Erythroblast (primary cell): ENCODE results near the gene MPRIP.

ENCODE experiments used
- DNase-seq, 2 experiments: peaks; one replicate each; lab custom pipeline; 2025; lab: John Stamatoyannopoulos, UW
- GATA1 ChIP-seq: IDR thresholded peaks from 2 replicates; pipeline ENCODE4 v1.6.1; 2011; ENCODE audit warnings: low read depth, mild to moderate bottlenecking, control low read depth, low read length, moderate library complexity
- POLR2A ChIP-seq: IDR thresholded peaks from 2 replicates; pipeline ENCODE4 v1.6.1; 2011; ENCODE audit warnings: mild to moderate bottlenecking, low read length

The MPRIP gene

DNA sequence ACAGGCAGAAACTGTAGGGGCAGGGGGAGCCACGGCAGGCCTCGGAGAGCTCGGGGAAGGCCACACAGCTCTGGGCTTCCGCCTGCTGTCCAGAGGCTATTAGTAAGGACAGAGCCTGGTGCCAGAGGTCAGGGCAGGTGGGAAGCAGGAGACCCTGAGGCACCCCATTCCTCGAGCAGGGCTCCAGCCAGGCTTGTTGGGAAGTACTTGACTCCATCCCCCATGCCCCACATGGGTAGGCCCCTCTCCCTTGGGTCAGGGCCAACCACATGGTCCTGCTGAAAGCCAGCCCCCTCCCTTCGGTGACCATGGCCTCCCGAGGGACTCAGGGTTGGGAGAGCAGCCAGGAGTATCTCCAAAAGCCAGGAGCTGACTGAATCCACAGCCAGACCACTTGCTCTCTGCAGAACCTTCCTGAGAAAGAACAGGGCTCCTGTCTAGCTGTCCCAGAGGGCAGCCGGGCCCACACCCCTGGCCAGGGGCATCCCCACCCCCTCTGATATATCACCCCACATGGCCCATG lies 17.4 kb upstream of the MPRIP start:
- no peak for DNase-seq
- TF ChIP-seq POLR2A (no peak), GATA1 (no peak)

DNA sequence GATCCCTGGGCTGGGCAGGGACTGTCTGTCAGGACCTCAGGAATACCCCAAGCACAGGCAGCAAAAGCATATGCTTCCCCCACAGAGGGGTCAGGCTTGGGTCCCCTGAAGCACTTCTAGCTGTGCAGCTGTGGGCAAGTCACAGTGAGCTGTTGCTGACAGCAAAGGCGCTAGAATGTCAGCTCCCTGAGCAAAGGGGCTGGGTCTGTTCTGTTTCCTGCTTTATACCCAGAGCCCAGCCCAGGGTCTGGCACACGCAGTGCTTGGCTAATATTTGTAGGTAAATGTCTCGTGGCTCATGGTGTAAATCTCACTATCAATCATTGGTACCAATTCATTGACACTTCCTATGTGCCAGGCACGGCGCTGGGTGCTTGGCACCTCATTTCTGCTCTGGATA lies 16.6 kb upstream of the MPRIP start:
- TF ChIP-seq POLR2A (no peak), GATA1 (no peak)
- no peak for DNase-seq

DNA sequence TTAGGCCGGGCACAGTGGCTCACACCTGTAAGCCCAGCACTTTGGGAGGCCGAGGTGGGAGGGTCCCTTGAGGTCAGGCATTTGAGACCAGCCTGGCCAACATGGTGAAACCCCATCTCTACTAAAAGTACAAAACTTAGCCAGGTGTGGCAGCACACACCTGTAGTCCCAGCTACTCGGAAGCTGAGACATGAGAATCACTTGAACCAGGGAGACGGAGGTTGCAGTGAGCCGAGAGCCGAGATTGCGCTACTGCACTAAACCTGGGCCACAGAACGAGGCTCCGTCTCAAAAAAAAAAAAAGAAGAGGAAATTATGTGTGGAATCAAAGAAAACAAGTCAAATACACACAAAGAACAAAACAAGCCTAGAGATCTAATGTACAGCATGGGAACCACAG lies 16.1 kb upstream of the MPRIP start:
- TF ChIP-seq GATA1 (no peak), POLR2A (no peak)
- DNase-seq: no peak

DNA sequence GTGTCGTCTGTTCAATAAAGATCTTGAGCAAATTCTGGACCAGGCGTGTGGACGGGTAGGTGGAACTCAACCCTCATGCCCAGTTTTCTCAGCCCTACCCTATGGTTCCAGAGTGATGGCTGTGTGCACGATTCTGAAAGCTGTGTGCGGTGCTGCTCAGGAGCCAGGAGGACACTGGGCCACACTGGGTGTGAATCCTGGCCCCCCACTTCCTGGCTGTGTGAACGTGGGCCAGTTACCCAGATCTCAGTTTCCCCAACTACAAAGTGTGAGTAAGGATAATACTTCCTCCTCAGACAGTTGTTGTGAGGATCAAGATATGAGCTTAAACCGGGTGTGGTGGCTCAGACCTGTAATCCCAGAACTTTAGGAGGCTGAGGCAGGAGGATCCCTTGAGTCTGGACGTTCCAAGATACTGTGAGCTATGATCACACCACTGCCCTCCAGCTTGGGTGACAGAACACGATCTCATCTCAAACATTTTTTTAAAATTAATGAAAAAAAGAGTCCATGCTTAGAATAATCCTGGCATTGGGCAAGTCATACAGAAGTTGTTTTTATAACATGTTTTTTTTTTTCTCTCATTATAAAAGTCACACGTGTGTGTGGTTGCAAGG lies 14.7 kb upstream of the MPRIP start:
- DNase-seq: no peak

DNA sequence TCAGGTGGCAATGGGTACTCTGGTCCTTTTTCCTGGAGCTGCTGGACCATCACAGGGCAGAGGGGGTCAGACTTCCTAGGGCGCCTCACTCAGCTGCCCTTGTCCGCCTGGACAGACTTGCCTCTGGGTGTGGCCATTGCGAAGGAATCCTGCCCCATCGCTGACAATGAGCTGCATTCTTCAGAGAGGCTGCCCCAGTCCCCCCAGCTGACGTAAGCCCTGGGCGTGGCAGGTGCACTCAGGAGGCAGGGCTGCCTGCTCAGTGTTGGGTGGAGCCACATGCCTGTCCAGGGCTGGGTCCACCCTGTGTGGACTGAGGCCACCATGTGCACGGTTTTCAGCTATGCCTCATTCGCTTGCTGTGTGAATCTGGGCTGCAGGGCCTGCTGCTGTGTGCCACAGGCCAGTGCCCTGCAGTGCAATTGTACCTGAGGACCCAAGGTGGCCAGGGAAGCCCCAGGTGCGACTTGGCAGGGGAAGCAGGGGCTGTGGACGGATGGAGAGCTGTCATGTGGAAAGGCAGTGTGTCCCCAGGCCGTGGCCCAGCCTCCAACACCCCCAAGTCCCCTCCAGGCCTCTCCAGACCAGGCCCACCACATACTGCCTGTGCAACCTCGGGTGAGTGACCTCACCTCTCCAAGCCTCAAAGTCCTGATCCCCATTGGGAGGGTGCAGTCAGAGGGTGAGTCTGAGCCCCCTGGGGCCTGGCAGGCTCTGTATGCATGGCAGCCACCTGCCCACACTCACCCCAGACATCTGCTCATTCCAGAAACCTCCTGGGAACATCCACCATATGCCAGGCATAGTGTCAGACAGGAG lies 14.0 kb upstream of the MPRIP start:
- TF ChIP-seq GATA1 (no peak), POLR2A (no peak)
- DNase-seq: peak; percentile 81

More for the DNA sequence above, 14.7 kb upstream of the MPRIP start:
- TF ChIP-seq GATA1: no peak
- no peak for TF ChIP-seq POLR2A

DNA sequence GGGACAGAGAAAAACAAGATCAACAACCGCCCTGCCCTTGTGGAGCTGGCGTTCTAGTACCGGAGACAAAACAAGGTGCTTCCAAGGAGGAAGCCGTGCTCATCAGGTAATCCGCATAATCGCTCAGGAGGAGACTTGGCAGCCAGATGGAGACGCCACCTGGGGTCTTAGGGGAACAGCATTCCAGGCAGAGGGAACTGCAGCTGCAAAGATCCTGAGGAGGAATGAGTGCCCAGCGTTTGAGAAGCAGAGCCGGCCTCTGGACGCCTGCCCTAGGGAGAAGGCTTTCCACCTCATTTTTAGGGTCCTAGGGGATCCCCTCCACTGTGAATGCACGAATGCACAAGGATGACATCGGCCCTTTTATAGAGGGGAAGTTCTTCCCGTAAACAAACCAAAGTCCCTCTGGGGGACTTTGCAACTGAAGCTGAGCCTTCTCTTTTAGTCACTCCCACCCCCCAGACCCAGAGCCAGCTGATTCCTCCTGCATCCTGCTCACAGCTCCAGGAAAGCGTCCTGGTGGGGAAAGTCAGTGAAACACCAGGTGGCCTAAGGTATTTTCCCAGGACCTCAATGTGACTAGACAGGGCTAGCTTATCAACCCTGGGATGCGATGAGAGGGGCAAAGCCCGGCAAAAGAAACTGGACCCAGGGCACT lies 13.2 kb upstream of the MPRIP start:
- no peak for DNase-seq
- no peak for TF ChIP-seq GATA1
- TF ChIP-seq POLR2A: no peak

DNA sequence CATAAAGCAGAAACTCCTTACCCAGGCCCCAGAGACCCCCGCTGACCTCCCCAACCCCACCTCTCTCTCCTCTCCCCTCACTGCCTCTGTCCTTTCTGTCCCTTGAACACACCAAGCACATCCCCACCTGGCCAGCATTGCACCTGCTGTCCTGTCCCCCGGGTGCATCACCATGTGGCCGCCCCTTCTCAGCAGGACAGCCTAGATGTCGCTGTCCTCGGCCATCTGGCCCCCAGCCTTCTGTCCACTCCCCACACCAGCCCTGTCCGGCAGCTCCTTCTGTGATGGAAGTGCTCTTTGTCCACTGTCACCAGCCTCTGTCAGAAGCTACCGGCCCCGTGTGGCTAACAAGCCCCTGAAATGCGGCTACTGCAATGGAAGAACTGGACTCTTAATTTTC lies 12.3 kb upstream of the MPRIP start:
- no peak for DNase-seq
- TF ChIP-seq POLR2A (no peak), GATA1 (no peak)

DNA sequence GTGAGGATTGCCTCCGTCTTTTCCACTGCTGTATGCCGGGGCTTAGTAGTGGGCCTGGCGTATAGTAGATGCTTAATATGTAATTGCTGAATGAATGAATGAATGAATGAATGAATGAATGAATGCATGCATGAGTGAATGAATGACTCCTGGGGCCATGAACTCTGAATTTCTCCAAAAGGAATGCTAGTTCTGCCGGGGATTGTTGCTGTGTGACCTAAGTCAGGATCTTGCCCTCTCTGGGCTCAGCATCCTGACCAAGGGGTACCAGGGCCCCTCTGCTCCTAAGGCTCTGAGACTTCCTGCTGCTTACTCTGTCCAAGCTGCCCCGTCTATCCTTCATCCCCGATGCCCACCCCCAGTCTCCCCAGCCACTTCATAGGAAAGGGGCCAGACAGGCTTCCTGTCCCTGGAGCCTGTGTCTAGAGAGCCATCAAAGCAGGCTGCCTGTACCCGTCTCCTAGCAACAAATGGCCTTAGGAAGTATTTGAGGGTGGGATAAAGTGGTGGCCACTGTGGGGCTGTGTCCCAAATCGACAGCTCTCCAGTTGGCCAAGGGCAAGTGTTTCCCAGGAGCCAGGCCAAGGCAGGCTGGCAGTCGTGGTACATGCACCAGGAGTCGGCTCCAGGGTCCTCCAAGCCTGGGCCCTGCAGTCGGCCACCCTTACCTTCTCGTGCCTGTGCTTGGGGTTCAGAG lies 11.6 kb upstream of the MPRIP start:
- DNase-seq: no peak
- no peak for TF ChIP-seq GATA1
- no peak for TF ChIP-seq POLR2A

DNA sequence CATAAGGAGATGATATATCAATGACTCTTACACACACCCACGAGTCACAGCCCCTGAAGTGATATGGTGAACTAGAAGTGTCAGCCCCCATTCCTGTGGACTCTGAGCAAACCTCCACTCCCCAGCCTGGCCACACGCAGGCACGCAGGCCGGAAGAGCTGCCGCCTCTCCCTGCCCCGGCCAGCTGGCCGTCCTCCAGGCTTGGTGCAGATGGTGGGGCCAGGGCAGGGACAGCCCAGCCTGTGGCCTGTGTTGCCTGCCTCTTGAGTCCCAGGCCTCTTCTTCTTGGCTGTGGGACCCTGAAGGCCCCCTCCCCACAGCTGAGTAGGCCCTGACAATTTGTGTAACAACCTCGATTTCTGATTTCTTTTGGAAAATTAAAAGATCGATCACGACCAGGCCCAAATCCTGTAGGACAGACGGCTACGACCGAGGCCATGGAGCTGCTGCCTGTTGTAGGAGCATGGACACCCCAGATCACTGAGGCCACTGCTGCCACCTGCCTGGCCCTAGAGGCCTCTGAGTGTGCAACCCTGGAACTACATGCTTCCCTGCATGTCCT lies 10.0 kb upstream of the MPRIP start:
- TF ChIP-seq GATA1 (no peak), POLR2A (no peak)
- DNase-seq: peak in 1 of 2 experiments; percentile 48

DNA sequence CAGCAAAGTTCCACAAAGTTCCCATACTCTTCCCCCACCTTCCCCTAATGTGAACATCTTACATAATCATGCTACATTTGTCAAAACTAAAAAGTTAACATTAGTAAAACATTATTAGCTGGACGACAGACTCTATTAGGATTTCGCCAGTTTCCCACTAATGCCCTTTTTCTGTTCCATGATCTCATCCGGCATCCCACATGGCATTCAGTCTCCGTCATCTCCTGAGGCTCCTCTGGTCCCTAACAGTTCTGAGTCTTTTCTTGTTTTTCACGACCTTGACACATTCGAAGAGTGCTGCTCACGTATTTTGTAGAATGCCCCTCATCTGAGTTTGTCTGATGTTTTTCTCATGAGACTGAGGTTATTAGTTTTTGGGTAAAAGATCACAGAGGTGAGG lies 8.8 kb upstream of the MPRIP start:
- DNase-seq: no peak
- TF ChIP-seq POLR2A (no peak), GATA1 (no peak)

DNA sequence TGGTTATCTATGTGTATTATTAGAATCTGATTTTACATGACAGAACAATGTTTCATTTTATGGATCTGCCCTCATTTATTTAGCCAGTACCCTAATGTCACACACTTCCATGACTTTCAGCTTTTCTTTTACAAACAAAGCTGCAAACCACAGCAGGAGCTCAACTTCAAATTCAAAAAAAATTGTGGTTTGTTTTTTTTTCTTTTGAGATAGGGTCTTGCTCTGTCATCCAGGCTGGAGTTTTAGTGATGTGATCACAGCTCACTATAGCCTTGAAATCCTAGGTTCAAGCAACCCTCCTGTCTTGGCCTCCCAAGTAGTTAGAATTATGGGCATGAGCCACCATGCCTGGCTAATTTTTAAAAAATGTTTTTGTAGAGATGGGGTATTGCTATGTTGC lies 8.2 kb upstream of the MPRIP start:
- no peak for TF ChIP-seq GATA1
- no peak for TF ChIP-seq POLR2A
- no peak for DNase-seq

DNA sequence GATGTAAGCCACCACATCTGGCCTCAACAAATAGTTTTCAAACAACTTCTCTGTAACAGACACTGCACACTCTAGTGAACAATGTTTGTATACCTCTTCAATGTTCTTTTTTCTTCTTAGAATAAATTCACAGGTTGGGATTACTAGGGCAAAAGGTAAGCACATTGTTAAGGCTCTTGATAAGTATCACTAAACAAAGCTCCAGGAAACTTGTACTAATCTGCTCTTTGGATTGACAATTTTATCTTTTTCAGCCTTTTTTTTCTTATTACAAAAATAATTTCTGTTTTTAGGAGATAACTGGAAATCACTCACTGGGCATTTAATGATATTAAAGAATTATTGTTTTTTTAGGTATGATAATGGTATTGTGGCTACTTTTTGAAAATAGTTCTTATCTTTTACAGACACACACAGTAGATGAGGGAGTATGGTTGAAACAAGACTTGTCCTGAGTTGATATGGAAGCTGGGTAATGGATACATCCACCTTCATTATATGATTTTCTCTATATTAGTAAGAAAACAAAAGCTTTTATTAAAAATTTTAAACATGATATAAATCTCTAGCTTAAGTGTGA lies 7.7 kb upstream of the MPRIP start:
- peak; percentile 41 to 76 for DNase-seq
- TF ChIP-seq GATA1: no peak
- TF ChIP-seq POLR2A: no peak

DNA sequence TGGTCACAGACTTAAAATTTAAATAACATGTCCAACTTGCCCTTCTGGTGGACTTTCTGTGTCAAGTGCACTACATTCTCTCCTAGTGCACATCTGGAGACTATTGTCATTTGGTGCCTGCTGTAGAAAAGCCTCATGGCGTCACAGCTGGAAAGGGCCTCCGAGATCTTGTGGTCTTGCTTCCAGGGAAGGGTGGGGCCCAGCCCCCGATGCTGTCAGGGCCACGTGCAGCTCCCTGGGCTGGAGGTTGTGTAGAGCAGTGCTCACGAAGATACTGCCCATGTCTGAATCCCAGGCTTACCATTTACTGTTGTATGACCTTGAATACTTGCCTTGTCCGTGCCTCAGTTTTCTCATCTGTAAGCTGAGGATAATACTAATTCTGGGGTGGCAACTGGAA lies 6.8 kb upstream of the MPRIP start:
- DNase-seq: peak; percentile 56 to 69
- TF ChIP-seq POLR2A (no peak), GATA1 (no peak)
